Measurements from ENCODE around the gene IGSF11.

DNA sequence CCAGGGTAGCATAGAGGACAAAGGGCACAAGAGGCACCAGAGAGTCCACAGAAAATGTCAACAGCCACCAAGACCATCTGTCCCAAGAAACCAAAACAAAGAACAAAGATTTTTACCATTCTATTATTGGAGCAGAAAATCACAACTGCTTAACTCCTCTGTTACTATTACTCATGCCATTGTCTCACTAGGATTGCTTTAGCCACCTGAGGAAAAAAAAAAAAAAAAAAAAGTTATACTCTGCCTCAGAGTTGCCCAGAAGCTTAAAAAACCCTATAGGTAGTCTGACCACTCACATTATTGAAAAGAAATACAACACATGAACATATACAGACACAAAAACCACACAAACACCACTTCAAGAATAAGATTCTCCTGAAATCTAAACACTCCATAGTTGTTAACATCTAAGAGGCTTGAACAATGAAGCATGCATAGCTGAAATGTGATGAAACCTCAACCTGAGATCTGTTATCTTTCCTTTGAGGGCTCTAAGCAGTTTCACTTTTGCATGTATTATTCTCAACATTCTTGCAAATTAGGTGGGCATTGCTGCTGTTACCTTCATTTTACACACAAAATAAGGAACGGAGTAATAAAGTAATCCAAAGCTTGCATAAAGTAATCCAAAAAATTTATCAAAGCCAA lies 85.4 kb downstream of the IGSF11 start:
- TF ChIP-seq TAF1 (IDR thresholded peaks at IDR 0.05; ENCODE audit: low read depth): no peak
- no peak for TF ChIP-seq CREB1 (IDR thresholded peaks at IDR 0.05; ENCODE audit: low read depth)
- no peak for TF ChIP-seq YY1 (IDR thresholded peaks at IDR 0.05; ENCODE audit: low read depth)
- TF ChIP-seq CEBPB (IDR thresholded peaks at IDR 0.05): no peak
- no peak for TF ChIP-seq RAD21 (IDR thresholded peaks at IDR 0.05; ENCODE audit: low read depth)
- TF ChIP-seq, protein P1, sequence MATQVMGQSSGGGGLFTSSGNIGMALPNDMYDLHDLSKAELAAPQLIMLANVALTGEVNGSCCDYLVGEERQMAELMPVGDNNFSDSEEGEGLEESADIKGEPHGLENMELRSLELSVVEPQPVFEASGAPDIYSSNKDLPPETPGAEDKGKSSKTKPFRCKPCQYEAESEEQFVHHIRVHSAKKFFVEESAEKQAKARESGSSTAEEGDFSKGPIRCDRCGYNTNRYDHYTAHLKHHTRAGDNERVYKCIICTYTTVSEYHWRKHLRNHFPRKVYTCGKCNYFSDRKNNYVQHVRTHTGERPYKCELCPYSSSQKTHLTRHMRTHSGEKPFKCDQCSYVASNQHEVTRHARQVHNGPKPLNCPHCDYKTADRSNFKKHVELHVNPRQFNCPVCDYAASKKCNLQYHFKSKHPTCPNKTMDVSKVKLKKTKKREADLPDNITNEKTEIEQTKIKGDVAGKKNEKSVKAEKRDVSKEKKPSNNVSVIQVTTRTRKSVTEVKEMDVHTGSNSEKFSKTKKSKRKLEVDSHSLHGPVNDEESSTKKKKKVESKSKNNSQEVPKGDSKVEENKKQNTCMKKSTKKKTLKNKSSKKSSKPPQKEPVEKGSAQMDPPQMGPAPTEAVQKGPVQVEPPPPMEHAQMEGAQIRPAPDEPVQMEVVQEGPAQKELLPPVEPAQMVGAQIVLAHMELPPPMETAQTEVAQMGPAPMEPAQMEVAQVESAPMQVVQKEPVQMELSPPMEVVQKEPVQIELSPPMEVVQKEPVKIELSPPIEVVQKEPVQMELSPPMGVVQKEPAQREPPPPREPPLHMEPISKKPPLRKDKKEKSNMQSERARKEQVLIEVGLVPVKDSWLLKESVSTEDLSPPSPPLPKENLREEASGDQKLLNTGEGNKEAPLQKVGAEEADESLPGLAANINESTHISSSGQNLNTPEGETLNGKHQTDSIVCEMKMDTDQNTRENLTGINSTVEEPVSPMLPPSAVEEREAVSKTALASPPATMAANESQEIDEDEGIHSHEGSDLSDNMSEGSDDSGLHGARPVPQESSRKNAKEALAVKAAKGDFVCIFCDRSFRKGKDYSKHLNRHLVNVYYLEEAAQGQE (IDR thresholded peaks at IDR 0.05; ENCODE audit: low read depth): no peak
- TF ChIP-seq, protein P2, sequence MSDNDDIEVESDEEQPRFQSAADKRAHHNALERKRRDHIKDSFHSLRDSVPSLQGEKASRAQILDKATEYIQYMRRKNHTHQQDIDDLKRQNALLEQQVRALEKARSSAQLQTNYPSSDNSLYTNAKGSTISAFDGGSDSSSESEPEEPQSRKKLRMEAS (IDR thresholded peaks at IDR 0.05): no peak
- TF ChIP-seq FOXM1 (IDR thresholded peaks at IDR 0.05; ENCODE audit: borderline replicate concordance, low read depth): no peak
- TF ChIP-seq EGR1 (IDR thresholded peaks at IDR 0.05): no peak
- TF ChIP-seq, protein P3, sequence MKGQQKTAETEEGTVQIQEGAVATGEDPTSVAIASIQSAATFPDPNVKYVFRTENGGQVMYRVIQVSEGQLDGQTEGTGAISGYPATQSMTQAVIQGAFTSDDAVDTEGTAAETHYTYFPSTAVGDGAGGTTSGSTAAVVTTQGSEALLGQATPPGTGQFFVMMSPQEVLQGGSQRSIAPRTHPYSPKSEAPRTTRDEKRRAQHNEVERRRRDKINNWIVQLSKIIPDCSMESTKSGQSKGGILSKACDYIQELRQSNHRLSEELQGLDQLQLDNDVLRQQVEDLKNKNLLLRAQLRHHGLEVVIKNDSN (IDR thresholded peaks at IDR 0.05): no peak
- no peak for TF ChIP-seq ZBTB7A (IDR thresholded peaks at IDR 0.05; ENCODE audit: low read depth)
- TF ChIP-seq NFIC (IDR thresholded peaks at IDR 0.05): no peak

All from Ishikawa (cell line).